ENCODE data around the gene GPR15LG.

GPR15LG gene

DNA sequence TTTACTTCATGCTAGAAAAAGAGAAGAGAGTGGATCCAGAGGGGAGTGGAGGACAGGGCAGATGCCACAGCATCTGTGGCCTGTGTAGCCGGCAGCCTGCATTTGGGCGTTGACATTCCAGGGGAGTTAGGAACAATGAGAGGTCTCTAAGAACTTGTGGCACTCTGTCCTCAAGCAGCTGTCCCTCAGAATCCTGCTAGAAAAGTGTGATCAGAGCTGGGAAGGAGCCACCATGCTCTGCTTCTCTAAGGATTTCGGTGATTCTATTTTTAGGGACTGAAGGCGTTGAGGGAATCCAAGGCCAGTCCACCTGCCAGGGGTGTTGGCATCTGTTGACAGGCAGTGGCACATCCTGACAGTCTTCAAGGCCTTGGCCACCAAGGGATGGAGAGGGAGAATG, 44.1 kb downstream of the GPR15LG start:
- no peak for DNase-seq

DNA sequence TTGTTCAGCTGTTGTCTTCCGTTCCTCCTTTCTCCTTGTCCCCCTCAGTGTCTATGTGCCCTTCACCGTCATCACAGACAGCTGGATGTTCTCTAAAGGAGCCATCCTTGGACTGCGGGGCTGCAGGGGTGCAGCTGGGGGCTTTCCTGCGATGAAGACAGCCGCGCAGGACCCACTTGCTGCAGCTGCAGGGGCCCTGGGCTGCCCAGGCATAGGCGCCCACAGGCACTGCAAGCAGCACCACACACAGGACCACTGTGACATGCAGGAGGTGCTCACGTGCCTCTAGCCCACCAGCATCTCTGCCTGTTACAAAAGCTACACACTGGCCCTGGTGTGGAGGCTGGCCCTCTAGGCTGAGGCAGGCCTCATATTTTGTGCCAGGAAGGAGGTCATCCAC, 48.3 kb downstream of the GPR15LG start:
- DNase-seq: no peak

- DNase-seq: no peak
These were observed 50.9 kb downstream of the GPR15LG start for GRCh38 chr10:84224411-84225028.

DNA sequence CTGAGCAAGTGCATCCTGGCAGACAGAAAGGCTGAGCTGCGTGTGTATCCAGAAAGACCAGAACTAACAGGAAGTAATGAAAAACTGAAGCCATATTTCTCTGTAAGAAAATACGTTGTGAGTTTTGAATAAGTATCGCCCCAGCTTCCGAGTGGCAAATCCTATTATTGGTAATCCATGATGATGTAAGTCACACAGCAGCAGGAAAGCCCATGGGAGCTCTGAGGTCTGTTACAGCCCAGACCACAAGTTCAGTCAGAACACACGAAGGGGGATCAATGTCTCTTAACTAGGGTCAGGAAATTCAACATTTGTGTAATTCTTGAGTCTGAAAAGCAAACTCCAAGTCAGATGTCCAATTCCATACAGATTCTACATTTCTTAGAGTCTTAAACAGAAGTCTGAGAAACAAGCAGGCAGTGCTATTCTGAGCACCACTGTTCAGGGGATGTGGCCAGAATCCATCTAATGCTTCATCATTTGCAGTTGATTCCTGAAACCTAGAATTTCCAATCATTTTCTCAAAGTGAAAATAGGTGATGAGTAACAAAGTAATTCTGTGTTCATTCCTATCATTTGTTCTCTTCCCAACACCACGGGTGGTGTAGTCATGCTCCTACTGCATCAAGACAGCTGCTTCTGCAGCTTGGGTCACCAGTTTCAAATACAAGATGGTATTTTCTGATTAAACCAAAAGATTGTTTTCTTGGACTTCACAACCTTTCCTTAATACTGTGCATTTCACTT, 52.0 kb downstream of the GPR15LG start, which contains the start of gene LRIT2:
Gene LRIT2, minus strand, starts transcription at position 118 of the 747 bp plus-strand sequence. Its CDS starts 24 bp downstream, at position 94.
- DNase-seq: no peak

DNA sequence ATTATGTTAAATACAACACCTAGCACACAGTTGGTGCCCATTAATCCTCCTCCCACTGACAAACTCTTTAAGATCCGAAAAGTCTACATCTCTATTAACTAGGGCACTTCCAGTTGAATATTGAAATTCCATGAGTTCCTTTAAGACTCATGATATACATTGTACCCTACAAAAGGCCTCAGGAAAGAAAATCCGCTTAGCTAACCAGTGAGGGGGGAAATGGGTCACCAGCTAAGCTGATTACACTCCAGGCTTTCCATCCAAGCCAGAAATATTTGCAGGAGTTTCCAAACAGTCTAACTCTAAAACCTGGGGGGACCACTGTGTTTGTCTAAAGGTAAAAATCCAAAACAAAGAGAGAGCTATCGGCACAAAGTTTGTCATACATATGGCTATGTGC, 53.0 kb downstream of the GPR15LG start:
- no peak for DNase-seq

- no peak for DNase-seq
These were observed 54.2 kb downstream of the GPR15LG start for GRCh38 chr10:84227810-84228209.

GRCh38 chr10:84230359-84230758, 56.8 kb downstream of the GPR15LG start:
- DNase-seq: no peak

DNA sequence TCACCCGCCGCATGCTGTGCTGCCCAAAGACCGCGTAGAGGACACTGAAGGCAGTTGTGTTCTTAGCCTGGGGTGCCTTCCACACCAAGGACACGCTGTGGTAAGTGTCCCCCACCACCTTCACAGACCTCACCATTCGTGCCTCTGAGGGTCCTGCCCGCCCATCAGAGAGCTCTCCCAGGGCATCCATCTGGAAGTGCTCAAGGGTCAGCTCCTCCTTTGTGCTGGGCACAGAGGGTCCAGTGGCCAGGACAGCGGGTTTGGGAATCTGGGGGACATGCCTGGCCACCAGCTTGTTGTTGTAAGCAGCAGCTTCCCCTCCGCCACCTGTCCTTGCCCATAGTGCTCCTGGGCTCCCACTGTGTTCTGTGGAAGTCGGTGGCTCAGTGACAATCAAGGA, 58.8 kb downstream of the GPR15LG start:
- DNase-seq: no peak

DNA sequence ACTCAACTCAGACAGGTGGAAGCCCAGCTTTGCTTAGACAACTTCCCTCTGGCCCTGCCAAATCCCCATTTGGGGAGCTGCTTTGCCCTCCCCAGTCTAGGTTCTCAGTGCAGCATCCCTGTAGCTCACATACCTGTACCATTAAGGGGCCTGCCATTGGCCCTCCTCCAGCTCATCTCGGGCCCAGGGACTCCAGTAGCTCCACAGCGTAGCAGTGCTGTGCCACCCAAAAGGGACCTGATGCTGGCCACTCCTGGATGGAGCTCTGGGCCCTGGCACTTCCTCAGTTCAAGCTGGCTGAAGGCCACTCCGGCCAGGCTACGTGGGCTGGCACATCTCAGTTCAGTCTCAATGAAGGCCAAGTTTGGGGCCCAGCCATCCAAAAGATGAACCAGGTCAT, 60.3 kb downstream of the GPR15LG start:
- no peak for DNase-seq

DNA sequence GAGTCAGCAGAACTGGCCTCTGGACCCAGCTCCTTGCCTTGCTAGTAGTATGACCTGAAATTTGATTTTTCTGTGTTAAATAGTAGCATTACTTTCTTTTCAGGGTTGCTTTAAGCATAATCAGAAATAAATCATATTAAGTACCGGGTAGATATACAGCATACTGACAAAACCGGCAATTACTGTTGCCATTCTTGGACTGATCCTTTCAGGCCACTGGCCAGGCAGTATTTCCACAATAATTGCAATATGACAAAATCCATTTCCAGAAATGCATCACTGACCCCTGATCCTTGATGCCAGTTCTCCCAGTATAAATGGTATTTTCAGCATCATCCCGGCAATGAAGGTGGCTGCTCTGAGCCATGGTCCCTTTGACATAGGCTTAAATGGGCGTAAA, 60.9 kb downstream of the GPR15LG start:
- no peak for DNase-seq
